OCI-LY3 (cell line): ENCODE data around the gene CLEC20A.

ENCODE experiments used
- EZH2phosphoT487 ChIP-seq: fragments of 200-600 bp; shearing (Covaris generic); IDR thresholded peaks from 2 replicates; pipeline ENCODE4 v1.6.1; 2018; ENCODE audit warnings: antibody characterized with exemption, mixed run types, low read depth
- TF ChIP-seq, protein P1 (sequence below): fragments of 200-600, 300-600 bp; sonication (generic); IDR thresholded peaks from 2 replicates; pipeline ENCODE4 v1.5.1; 2014; ENCODE audit warnings: antibody characterized with exemption, low read length, low read depth

DNA sequence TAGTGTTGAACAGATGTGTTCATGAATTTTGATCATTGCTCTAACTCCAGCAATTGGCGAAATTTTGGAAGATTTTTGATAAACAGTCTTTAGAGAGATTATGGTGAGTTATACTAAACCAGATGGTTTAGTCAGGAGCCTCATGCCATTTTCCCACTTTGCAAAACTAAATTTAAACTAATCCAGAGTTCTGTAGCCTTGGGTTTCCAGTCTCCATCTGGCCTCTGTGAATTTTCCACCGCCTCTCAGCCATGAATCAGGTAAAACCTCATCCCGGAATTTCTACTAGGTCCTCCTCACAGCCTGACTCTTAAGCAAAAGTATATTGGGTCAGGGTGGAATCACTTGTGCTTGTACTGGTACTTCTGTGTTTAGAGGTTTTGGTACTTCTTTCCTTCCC, 44.8 kb downstream of the CLEC20A start:
- TF ChIP-seq, protein P1, sequence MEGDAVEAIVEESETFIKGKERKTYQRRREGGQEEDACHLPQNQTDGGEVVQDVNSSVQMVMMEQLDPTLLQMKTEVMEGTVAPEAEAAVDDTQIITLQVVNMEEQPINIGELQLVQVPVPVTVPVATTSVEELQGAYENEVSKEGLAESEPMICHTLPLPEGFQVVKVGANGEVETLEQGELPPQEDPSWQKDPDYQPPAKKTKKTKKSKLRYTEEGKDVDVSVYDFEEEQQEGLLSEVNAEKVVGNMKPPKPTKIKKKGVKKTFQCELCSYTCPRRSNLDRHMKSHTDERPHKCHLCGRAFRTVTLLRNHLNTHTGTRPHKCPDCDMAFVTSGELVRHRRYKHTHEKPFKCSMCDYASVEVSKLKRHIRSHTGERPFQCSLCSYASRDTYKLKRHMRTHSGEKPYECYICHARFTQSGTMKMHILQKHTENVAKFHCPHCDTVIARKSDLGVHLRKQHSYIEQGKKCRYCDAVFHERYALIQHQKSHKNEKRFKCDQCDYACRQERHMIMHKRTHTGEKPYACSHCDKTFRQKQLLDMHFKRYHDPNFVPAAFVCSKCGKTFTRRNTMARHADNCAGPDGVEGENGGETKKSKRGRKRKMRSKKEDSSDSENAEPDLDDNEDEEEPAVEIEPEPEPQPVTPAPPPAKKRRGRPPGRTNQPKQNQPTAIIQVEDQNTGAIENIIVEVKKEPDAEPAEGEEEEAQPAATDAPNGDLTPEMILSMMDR, result no peak
- TF ChIP-seq EZH2phosphoT487, result no peak
